NCI-H128 (cell line): ENCODE results near the gene MAMLD1.

Experiments used
- DNase-seq: peaks from one replicate; lab custom pipeline; 2025; ENCODE audit not compliant: unreplicated experiment; lab: John Stamatoyannopoulos, UW

MAMLD1 gene

DNA sequence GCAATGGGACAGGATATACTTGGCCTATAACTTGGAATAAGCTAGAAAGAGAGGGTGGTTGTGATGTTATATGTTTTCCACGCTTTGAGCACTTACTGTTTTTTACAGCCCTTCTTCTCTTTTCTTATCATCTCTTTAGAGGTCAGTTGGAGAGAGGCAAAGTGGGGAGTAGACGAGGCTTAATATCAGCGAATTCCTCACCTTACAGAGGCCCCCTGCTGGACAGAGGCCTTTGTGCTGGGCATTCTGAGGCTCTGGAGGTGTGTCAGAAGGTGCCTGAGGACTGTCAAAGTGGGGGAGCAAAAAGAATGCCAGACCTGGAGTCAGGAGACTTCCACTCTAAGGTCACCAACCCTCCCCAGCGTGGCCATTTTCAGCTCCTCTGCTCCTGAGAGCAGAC is 42.5 kb downstream of the MAMLD1 start:
- DNase-seq = no peak

DNA sequence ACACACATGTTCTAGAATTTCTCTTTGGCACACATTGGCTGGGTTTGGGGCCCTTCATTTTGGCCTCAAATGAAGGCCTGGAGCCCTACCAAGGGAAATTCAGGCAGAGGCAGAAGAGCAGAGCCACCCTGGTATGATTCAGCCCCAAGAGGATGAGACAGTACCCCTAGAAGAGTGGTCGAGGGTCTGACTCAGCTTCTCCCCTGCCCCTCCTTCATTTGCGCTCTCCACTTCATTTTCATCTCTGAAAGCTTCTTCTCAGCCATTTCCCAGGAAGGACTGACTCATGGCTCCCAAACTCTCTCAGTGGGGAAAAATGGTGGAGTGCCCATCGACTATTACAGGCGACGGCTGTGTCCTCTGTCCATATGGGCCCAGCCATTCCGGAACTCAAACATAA is 43.5 kb downstream of the MAMLD1 start:
- no peak for DNase-seq

DNA sequence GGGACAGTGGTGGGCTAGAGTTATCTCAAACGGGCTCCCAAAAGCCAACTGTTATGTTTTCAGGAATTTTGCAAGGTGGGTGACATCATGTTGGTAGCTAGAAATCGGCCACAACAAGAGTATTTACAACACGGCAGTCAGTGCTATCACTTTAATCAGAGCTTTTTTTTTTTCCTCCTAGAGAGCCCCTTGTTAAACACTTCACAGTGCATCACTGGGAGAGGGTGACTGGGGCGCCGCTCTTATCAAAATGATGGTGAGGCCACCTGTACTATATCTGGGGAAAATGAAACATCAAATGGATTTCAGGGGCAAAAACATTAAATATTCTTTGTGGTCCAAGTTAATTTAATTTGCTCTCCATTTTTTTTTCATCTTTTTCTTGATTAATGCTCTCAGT is 44.9 kb downstream of the MAMLD1 start:
- DNase-seq = no peak

DNA sequence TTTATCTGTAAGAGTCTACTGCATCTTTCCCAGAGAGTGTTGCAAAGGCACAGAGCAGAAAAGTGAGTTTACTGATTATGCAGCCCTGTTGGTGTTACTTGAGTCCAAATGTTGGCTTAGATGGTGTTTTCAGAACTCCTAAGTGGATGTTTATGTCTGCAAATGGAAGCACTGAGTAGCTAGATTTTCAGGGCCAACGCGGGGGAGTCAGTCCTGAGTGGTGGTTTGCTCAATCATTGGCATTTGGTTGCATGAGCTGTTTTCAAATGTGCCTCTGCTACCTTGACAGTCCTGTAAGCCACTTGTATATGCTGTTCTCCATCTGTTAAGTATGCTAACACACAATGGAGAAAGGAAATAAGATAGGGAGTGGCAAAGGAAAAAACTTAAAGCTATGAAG is 45.4 kb downstream of the MAMLD1 start:
- DNase-seq = no peak

DNA sequence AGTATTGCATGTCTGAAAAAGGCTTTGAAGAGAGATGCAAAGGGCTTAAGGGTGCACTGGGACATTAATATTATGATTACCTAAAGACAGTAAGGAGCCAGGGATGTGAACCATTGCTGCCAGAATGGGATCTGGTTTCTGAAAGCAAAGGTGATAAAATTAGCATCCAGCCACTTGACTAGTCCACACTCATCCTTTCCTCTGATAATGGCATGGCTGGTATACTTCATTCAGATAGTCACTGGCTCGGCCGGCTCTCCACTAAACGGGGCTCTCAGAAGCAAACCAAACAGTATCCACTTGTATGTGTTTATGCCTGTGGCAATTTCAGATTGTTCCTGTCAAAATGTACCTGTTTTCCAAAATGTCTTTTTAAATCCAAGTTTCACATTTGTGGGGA is 46.4 kb downstream of the MAMLD1 start:
- DNase-seq = no peak

DNA sequence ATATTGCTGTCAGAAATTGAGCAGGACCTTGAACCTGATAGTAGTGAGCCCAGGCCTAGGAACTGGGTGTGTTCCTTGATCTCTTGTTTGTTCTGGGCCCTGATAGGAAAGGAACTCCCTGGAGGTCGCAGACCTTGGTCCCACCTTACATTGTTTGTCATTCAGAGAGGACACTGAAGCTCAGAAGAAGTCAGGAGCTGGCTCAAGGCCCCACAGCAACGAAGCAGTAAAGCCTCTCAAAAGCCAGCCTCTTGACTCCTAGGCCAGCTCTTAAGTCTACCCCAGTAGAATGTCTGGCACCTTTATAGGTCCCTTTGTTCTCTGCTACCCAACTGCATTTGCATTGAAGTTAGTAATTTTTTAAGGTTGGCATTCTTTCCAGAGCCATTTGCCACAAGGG is 46.8 kb downstream of the MAMLD1 start:
- no peak for DNase-seq

DNA sequence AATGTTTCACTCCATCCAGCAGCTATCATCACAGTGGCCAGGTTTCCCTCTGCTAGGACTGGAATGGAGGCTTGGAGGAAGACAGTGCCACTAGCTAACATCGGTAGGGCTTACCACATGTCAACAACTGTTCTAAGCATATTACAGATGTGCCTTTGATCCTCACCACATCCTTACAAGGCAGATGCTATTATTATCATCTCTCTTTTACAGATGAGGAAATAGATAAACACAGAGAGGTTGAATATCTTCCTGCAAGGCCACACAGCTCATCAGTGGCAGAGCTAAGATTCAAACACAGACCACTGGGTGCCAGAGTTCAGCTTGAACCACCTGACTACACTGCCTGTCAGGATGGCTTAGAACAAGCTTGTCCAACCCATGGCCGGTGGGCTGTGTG is 47.4 kb downstream of the MAMLD1 start:
- no peak for DNase-seq

DNA sequence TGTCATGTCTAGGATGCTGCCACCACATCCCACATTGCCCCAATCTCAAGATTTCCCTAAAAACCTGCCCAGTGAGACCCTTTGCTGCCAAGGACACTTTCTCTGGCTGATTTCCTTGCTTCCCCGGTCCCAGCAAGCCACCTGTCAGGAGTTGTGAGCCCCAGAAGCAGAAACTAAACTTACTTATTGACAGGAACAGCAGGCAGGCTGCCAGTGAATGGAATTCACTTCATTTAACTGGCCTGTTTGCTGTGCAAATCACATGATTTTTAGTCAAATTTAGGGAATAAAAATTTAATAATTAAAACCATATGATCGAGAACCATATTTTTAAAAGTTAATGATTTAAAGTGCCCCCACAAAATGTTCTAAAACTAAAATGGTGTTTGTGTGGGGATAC is 48.5 kb downstream of the MAMLD1 start:
- DNase-seq = no peak

DNA sequence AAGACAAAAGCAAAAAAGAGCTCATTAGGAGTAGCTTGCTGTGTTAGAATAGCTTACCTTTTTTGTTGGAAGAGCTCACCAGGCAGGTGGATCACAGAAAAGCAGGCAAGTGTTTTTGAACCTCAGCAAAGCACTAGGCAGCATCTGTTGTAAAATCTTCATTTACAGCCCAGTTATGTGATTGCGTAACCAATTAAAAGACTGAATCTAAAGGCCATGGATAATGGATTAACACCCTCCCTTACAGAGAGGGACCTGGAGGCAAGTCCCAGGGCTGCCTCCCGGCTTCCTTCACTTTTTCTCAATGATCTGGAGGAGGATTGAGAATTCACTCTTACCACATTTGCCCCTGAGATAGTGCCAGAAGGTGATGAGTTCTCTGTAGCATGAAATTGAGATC is 51.1 kb downstream of the MAMLD1 start:
- no peak for DNase-seq

DNA sequence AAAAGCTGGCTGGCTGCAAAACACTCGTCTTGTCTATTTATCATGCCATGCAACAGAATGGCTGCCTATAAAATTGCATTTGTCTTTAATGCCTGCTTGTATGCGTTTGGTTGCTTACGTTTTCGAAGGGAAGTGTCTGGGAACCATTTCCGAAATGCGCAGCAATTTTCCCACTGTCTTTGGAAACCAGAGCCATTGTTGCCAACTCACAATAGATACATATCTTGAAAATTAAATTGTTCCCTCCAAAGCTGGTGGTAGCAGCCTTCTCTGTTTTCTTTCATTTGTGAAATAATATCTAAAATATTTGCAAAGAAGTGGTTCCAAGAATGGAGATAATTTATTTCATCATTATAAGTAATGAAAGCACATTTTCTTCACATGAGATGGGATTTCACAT is 53.4 kb downstream of the MAMLD1 start:
- no peak for DNase-seq

DNA sequence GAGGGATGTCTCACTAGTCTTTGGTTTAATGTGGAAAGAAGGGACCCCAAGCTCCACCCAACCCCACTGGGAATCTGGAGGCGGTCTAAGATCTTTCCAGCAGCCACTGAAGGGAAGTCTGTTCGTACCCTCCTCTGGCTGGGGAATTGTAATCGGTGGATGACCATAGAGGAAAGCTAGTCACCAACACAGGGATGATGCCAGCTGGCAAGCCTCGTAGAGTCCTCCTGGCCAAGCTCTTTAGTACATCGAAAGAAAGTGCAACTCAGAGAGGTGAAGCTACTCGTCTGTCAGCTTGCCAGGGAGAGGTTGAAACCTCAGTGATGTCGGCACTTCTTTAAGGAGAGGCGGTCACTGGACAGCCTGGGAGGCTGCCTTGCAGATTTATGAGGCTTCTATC is 58.7 kb downstream of the MAMLD1 start:
- no peak for DNase-seq

DNA sequence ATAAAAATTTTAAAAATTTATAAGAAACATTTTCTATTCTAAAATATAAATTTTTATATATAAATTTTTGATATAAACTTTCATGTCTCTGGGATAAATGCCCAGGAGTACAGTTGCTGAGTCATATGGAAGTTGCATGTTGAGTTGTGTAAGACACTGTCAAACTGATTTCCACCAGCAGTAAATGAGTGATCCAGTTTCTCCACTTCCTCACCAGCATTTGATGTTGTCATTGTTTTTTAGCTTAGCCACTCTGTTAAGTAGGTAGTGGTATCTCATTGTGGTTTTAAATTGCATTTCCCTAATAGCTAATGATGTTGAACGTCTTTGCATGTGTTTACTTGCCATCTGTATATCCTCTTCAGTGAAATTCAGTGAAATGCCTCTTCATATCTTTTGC is 66.5 kb downstream of the MAMLD1 start:
- DNase-seq = no peak

DNA sequence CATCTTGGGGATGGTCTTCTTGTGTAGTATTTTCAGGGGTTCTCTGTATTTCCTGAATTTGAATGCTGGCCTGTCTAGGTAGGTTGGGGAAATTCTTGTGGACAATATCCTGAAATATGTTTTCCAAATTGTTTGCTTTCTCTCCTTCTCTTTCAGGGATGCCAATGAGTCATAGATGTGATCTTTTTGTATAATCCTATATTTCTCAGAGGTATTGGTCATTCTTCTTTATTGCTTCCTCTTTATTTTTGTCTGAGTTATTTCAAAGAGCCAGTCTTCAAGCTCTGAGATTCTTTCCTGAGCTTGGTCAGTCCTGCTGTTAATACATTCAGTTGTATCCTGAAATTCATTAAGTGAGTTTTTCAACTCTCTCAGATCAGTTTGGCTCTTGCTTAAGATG is 73.1 kb downstream of the MAMLD1 start:
- no peak for DNase-seq

DNA sequence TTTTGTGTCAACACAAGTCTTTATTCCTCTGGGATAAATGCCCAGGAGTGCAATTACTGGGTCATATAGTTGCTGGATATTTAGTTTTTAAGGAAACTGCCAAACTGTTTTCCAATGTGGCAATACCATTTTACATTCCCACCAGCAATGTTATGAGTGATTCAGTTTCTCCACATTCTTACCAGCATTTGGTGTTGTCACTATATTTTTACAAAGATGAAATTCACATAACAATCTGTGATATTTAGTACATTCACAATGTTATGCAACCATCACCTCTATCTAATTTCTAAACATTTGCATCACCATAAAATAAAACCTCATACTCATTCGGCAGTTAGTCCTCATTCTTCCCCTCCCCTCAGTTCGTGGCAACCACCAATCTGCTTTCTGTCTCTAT is 75.0 kb downstream of the MAMLD1 start:
- no peak for DNase-seq

DNA sequence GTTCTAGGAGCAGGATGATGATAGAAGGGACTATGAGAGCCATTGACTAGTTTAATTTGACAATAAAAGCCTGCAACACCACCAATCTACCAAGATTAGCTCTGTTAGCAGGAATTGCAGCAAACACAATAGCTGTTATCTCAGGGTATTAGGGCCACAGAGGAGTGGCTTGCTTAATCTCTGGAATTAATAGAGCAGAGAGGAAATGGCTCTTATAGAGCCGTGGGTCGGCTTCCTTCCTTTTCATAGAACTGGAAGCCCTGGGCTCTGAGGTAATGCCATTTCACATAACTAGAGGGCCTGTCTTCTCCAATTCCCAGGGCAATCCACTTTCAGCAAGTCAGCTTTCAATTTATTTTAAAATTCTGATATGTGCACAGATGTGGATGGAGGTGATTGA is 83.0 kb downstream of the MAMLD1 start:
- no peak for DNase-seq

DNA sequence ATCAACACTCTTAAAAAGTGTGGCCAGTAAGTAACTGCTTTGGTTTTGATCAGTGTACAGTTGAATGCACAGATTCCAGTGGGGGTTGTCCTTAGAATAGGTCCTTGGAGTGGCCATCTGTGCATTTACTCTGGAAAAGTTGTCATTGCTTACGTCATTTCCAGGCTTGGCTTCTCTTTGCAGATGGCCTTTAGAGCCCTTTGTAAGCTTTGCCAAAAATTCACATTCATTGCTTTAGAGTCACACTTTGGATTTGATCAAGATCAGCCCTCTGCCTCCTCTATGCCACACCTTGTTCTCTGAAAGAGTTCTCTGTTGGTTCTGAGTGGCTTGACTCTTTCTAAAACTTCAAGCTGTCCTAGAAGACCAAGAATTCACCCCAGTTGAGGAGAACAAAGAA is 83.9 kb downstream of the MAMLD1 start:
- no peak for DNase-seq

DNA sequence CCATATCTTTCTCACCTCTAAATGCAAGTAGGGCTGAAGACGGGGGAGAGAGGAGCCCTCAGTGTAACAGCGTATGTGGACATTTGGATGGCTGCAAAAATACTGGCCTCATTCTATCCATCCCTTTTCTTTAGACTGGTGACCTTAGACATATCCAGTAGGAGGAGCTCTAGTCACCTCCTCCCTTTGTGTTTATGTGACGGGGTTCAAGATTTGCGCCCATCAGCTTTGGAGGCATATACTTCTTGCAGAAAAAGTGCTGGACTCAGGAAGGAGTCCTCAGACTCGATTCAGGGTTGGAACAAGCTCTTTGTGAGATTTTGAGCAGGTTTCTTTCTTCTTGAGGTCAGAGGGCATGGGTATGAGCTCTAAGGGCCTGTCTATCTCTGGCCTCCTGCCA is 86.2 kb downstream of the MAMLD1 start:
- no peak for DNase-seq

DNA sequence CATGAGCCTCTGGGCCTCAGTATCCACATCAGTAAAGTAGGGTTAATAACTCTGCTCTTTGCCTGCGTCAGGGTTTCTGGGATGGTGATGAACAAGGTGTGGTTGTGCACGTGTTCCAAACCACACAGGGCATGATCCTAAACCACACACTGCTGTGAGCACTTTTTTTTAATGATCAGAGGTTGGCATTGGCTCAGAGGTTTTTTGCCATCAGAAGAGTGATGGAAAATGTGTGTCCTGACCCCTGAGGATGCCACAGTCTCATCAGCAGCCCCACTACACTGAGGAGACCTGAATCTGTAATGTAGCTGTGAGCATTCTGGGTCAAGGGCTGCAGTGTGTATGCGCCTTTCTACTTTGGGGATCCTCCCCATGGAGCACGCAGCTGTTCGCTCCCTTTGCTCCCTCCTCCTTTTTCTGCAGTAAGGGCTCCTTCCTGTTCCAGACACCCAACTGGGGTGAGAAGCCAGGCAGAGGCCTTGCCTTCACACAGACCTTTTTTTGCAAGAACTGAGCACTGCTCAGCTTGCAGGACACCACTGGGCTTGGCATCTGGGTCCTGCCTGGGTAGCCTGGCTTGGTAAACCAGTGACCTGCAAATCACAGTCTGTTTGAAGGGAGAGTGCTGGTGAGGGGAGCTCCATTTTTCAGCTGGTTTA is 87.5 kb downstream of the MAMLD1 start:
- no peak for DNase-seq

DNA sequence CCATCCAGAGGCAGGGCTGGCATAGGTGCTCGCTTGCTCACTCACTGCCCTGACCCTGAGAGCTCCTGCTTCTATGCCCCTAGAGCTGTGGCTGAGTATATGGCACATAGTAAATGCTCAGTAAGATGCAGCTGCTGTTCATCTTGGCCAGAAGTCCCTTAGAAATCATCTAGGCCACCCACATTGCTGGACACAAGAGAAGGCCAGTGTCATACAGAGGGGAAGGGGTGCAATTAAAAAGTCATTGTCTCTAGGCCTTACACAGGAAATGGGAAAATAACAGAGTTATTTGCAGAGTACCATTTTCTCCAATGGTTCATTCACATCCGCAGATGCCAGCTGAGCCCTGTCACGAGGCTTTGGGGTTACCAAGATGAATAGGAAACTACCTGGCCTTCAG is 88.8 kb downstream of the MAMLD1 start:
- no peak for DNase-seq

DNA sequence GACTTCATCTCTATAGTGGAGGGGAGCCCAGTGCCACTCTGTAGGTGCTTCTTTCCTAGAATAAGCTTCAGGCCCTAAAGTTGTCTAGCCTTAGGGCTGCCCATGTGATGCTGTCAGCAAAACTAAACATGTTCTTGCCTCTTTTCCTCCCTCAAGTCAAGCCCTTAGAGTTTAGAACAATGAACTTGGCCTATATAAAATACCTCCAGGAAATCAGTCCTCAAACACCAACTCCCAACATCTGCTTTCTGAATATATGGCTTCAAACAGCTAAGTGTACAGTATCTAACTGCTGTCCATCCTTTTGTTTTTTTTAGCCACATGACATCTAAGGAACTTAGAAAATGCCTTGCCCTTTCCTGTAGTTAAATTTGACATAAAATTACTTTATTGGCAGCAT is 91.0 kb downstream of the MAMLD1 start:
- no peak for DNase-seq

DNA sequence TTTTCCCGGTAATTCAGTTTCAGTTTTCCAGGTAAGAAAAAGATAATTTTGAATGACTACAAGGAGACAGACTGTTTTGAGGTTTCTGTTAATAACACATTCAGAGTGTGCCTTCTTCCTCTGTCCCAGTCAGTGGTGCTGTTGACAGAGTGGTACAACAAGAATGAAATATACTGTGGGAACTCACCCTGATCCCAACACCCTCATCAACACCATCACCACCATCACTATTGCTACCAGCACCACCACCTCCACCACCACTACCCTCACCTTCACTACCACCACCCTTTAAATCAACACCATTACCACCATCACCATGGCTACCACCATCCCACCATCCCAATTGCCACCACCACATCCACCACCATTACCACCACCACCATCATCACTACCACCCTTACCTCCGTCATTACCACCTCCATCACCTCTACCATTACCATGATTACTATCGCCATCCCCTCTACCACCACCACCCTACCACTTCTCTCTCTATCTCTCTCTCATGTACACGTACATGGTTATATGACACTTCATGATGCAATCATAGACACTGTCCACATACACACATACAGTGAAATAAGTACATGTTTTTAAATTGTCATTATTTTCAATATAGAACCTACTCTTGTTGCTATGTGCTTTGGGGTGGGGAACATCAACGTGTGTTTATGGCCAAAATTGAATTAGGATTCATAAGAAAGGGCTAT is 91.5 kb downstream of the MAMLD1 start:
- no peak for DNase-seq

DNA sequence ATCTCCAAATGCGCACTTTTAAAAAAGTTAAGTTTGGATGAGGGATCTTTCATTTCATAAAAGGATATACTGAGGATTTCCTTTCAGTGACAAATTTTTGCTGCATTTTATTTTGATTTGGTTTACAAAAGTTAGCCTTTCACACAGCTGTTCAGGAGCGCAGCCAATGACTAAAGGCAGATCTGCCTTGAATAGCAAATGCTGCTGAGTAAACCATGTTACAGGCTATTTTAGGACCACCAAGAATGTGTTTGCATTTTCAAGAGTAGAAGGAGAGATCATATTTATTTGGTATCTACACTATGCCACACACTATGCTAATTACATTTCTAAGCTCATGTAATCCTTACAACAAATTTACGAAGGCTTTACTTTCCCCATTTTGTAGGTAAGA is 92.1 kb downstream of the MAMLD1 start:
- DNase-seq = no peak

DNA sequence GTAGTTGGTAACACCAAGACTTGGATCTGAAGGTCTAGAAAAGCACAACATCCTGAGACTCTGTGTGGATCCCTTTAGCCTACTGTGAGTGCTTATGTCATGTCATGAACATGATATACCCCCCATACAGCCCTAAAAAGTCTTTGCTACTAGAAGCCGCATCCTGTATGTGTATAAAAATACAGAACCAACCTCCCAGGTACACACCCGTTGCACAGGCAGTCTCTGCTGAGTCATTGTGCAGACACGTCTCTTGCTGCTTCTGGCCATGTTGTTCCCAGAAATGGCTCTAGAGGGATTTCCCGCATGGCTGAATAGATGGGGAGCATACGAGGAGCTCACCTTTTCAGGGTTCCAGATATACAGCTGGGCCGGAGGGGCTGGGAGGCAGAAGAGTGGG is 93.3 kb downstream of the MAMLD1 start:
- no peak for DNase-seq
